Cardiac muscle cell (in vitro differentiated cells and primary cell): ENCODE measurements around the gene ERC2. TPM values are rescaled to one million over a fixed set of nuclear protein-coding genes. Genes with fewer than 3 reads are reported as not detected.

Source experiments
- DNase-seq, 2 donors: peaks; one replicate each; pipeline versions ENCODE4 v3.0.0 to v3.0.0-alpha.2; 2010 to 2017; ENCODE audit warnings: low read depth in 1 of 2, low spot score in 1 of 2
- H3K27ac ChIP-seq: fragments of 200-600 bp; sonication (generic); 2 replicates; pipeline ENCODE4 v1.5.1; 2016
- H3K27me3 ChIP-seq: fragments of 200-600 bp; sonication (generic); 2 replicates; pipeline ENCODE4 v1.6.0; 2016; ENCODE audit warnings: control low read depth
- H3K36me3 ChIP-seq: fragments of 200-600 bp; sonication (generic); 2 replicates; pipeline ENCODE4 v1.5.1; 2016; ENCODE audit warnings: control low read depth
- H3K4me1 ChIP-seq: fragments of 200-600 bp; sonication (generic); 2 replicates; pipeline ENCODE4 v1.8.1; 2017; ENCODE audit warnings: low read depth, mild to moderate bottlenecking, mixed run types
- H3K4me3 ChIP-seq: fragments of 200-600 bp; sonication (generic); 2 replicates; pipeline ENCODE4 v1.5.1; 2016; ENCODE audit warnings: mild to moderate bottlenecking
- H3K9me3 ChIP-seq: fragments of 200-600 bp; sonication (generic); 2 replicates; pipeline ENCODE4 v1.5.1; 2017; ENCODE audit warnings: low read depth, mild to moderate bottlenecking, control low read depth
- CTCF ChIP-seq: IDR thresholded peaks from 2 replicates; pipeline ENCODE4 v1.5.1; 2012; ENCODE audit warnings: low read depth, mild to moderate bottlenecking, low read length
- polyA plus RNA-seq: library from polyadenylated mRNA; unstranded; fragments of >200 nt; fragmentation: Nextera tagmentation; extraction: Ambion mirVana; gene quantifications from 2 replicates; pipeline ENCODE4 v1.2.1, GENCODE V29; 2016
- total RNA-seq: library from RNA; depleted of rRNA; stranded (reverse); fragments of >200 nt; gene quantifications from 2 replicates; pipeline ENCODE4 v1.2.3, GENCODE V29; 2016

ERC2 gene
- total and polyA plus RNA-seq, 2 experiments from 2014 or later = 18.1 to 29.0 TPM

GRCh38 chr3:56304069-56304468 lies 164.2 kb downstream of the ERC2 start:
- Histone ChIP-seq H3K27me3 (no peaks in the 10 kb centered on the region), H3K36me3 (no peaks in the 10 kb centered on the region)

GRCh38 chr3:56303487-56303886 lies 164.8 kb downstream of the ERC2 start:
- H3K9me3 ChIP-seq = no peaks in the 10 kb centered on the region
- TF ChIP-seq CTCF = peak; percentile 80
- no peaks in the 10 kb centered on the region for H3K36me3 ChIP-seq
- H3K27ac ChIP-seq = peak overlapping the region; percentile 83
- no peaks in the 10 kb centered on the region for H3K27me3 ChIP-seq
- no peak overlapping the region for H3K4me3 ChIP-seq
- peaks cover 28% of the 10 kb centered on the region for H3K4me1 ChIP-seq
- peak; percentile 84 to 91 for DNase-seq

More at GRCh38 chr3:56304069-56304468, 164.2 kb downstream of the ERC2 start:
- H3K4me1 ChIP-seq = peaks cover 33% of the 10 kb centered on the region
- H3K9me3 ChIP-seq = no peaks in the 10 kb centered on the region
- no peak for DNase-seq
- H3K4me3 ChIP-seq = no peak overlapping the region
- peak overlapping the region; percentile 83 for H3K27ac ChIP-seq
- TF ChIP-seq CTCF = no peak

GRCh38 chr3:56302417-56302816 lies 165.8 kb downstream of the ERC2 start:
- TF ChIP-seq CTCF = peak; percentile 51
- no peaks in the 10 kb centered on the region for H3K36me3 ChIP-seq
- DNase-seq = peak in 1 of 2 donors; percentile 46
- H3K9me3 ChIP-seq = no peaks in the 10 kb centered on the region
- no peak overlapping the region for H3K4me3 ChIP-seq
- H3K4me1 ChIP-seq = peaks cover 18% of the 10 kb centered on the region
- H3K27me3 ChIP-seq = no peaks in the 10 kb centered on the region
- H3K27ac ChIP-seq = peak overlapping the region; percentile 83

- H3K4me1 ChIP-seq = no peaks in the 10 kb centered on the region
- no peaks in the 10 kb centered on the region for H3K27me3 ChIP-seq
- H3K27ac ChIP-seq = no peak overlapping the region
- no peak for DNase-seq
- H3K4me3 ChIP-seq = no peak overlapping the region
- no peaks in the 10 kb centered on the region for H3K36me3 ChIP-seq
- no peak for TF ChIP-seq CTCF
- H3K9me3 ChIP-seq = no peaks in the 10 kb centered on the region
Measured at GRCh38 chr3:56297281-56297840, 170.9 kb downstream of the ERC2 start.

- Histone ChIP-seq H3K4me1 (no peaks in the 10 kb centered on the region), H3K27me3 (no peaks in the 10 kb centered on the region), H3K9me3 (no peaks in the 10 kb centered on the region), H3K36me3 (no peaks in the 10 kb centered on the region), H3K4me3 (no peak overlapping the region), H3K27ac (no peak overlapping the region)
- peak in 1 of 2 donors; percentile 7 for DNase-seq
- no peak for TF ChIP-seq CTCF
Measured at GRCh38 chr3:56296361-56296760, 171.9 kb downstream of the ERC2 start.
